Neural cell (in vitro differentiated cells): ENCODE data around the gene ADARB2. TPM values are rescaled to one million over a fixed set of nuclear protein-coding genes. Genes with fewer than 3 reads are reported as not detected.

Source experiments
- H2AFZ ChIP-seq: fragments of 200-600, 300-800 bp; sonication (generic), shearing (Covaris generic); 2 replicates; pipeline ENCODE4 v1.6.0; 2014; ENCODE audit warnings: low read depth, mild to moderate bottlenecking, antibody characterized with exemption, low read length, moderate library complexity
- H3F3A ChIP-seq: fragments of 200-600 bp; shearing (Covaris generic); 2 replicates; pipeline ENCODE4 v1.6.1; 2016; ENCODE audit warnings: mild to moderate bottlenecking, moderate library complexity, mixed read lengths, antibody characterized with exemption, low read length; ENCODE audit not compliant: insufficient read depth, poor library complexity, severe bottlenecking
- H3K27ac ChIP-seq: fragments of 200-600, 300-800 bp; sonication (generic), shearing (Covaris generic); 2 replicates; pipeline ENCODE4 v1.5.1; 2014; ENCODE audit warnings: mild to moderate bottlenecking, low read length, moderate library complexity
- H3K27me3 ChIP-seq: fragments of 300-800, 200-600 bp; sonication (generic), shearing (Covaris generic); 2 replicates; pipeline ENCODE4 v1.6.0; 2014; ENCODE audit warnings: mild to moderate bottlenecking, low read depth, low read length, moderate library complexity; ENCODE audit not compliant: insufficient read depth
- H3K36me3 ChIP-seq: fragments of 300-800, 200-600 bp; sonication (generic), shearing (Covaris generic); 2 replicates; pipeline ENCODE4 v1.5.1; 2014; ENCODE audit warnings: mild to moderate bottlenecking, antibody characterized with exemption, low read length, moderate library complexity; ENCODE audit not compliant: insufficient read depth
- H3K4me2 ChIP-seq: fragments of 300-800, 200-600 bp; sonication (generic), shearing (Covaris generic); 2 replicates; pipeline ENCODE4 v1.6.0; 2014; ENCODE audit warnings: mild to moderate bottlenecking, low read length
- H3K4me3 ChIP-seq: fragments of 300-800, 200-600 bp; sonication (generic), shearing (Covaris generic); 2 replicates; pipeline ENCODE4 v1.5.1; 2014; ENCODE audit warnings: mild to moderate bottlenecking, low read length, moderate library complexity
- H3K79me2 ChIP-seq: fragments of 200-600 bp; shearing (Covaris generic); replicated peaks from 2 replicates; pipeline ENCODE4 v1.6.0; 2014; ENCODE audit warnings: mild to moderate bottlenecking, low read length, moderate library complexity; ENCODE audit not compliant: insufficient read depth
- H3K9ac ChIP-seq: fragments of 300-800, 200-600 bp; sonication (generic), shearing (Covaris generic); 2 replicates; pipeline ENCODE4 v1.6.1; 2016; ENCODE audit warnings: mild to moderate bottlenecking, low read length, mixed read lengths
- H3K9me2 ChIP-seq: fragments of 200-600 bp; shearing (Covaris generic); 2 replicates; pipeline ENCODE4 v1.6.1; 2016; ENCODE audit warnings: mild to moderate bottlenecking, low read length, mixed read lengths; ENCODE audit not compliant: insufficient read depth
- H3K9me3 ChIP-seq: fragments of 200-600, 300-800 bp; sonication (generic), shearing (Covaris generic); 2 replicates; pipeline ENCODE4 v1.6.1; 2016; ENCODE audit warnings: mild to moderate bottlenecking, mixed run types, low read length, moderate library complexity, mixed read lengths
- H4K20me1 ChIP-seq: fragments of 200-600 bp; shearing (Covaris generic); 2 replicates; pipeline ENCODE4 v1.6.1; 2016; ENCODE audit warnings: mild to moderate bottlenecking, mixed run types; ENCODE audit not compliant: insufficient read depth
- CTCF ChIP-seq: fragments of 450-650 bp; IDR thresholded peaks from 2 replicates; pipeline ENCODE4 v1.5.1; 2014; ENCODE audit warnings: antibody characterized with exemption, mild to moderate bottlenecking, moderate library complexity; ENCODE audit not compliant: poor library complexity, severe bottlenecking
- EP300 ChIP-seq: fragments of 450-650 bp; conservative IDR thresholded peaks from 2 replicates; pipeline ENCODE4 v1.6.1; 2014; ENCODE audit warnings: antibody characterized with exemption, mild to moderate bottlenecking, moderate library complexity; ENCODE audit not compliant: poor library complexity, severe bottlenecking
- EZH2 ChIP-seq: fragments of 200-600, 300-800 bp; shearing (Covaris generic), sonication (generic); IDR thresholded peaks from 2 replicates; pipeline ENCODE4 v1.6.1; 2014; ENCODE audit warnings: antibody characterized with exemption, low read length, borderline replicate concordance, mild to moderate bottlenecking; ENCODE audit not compliant: insufficient read depth, poor library complexity, severe bottlenecking
- MXI1 ChIP-seq: fragments of 450-650 bp; conservative IDR thresholded peaks from 2 replicates; pipeline ENCODE4 v1.6.1; 2014; ENCODE audit warnings: antibody characterized with exemption, mild to moderate bottlenecking; ENCODE audit not compliant: poor library complexity, severe bottlenecking
- POLR2AphosphoS5 ChIP-seq: IDR thresholded peaks from 2 replicates; pipeline ENCODE4 v1.6.1; 2012
- RAD21 ChIP-seq: fragments of 450-650 bp; conservative IDR thresholded peaks from 2 replicates; pipeline ENCODE4 v1.6.1; 2014; ENCODE audit warnings: antibody characterized with exemption, mild to moderate bottlenecking, moderate library complexity
- REST ChIP-seq: IDR thresholded peaks from 2 replicates; pipeline ENCODE4 v1.6.1; 2012; ENCODE audit warnings: borderline replicate concordance
- SMC3 ChIP-seq: fragments of 450-650 bp; conservative IDR thresholded peaks from 2 replicates; pipeline ENCODE4 v1.6.1; 2014; ENCODE audit warnings: antibody characterized with exemption, mild to moderate bottlenecking, moderate library complexity; ENCODE audit not compliant: poor library complexity
- TAF1 ChIP-seq: IDR thresholded peaks from 2 replicates; pipeline ENCODE4 v1.6.1; 2012; ENCODE audit warnings: low read depth
- polyA plus RNA-seq: library from polyadenylated mRNA; depleted of rRNA; stranded (reverse); fragments of >200 nt; gene quantifications from 2 replicates; pipeline ENCODE4 v1.2.3, GENCODE V29; 2014

Gene ADARB2
- polyA plus RNA-seq, 1 donor from 2014 or later: 3.6 TPM

- H2AFZ ChIP-seq: no peak overlapping the region
- no peak overlapping the region for H3K9ac ChIP-seq
- no peaks in the 10 kb centered on the region for H4K20me1 ChIP-seq
- no peaks in the 10 kb centered on the region for H3K9me3 ChIP-seq
- H3K4me2 ChIP-seq: no peak overlapping the region
- no peaks in the 10 kb centered on the region for H3K9me2 ChIP-seq
- H3K27ac ChIP-seq: no peak overlapping the region
- H3F3A ChIP-seq: no peaks in the 10 kb centered on the region
- H3K79me2 ChIP-seq: no peaks in the 10 kb centered on the region
- no peaks in the 10 kb centered on the region for H3K36me3 ChIP-seq
- H3K4me3 ChIP-seq: no peak overlapping the region
- no peaks in the 10 kb centered on the region for H3K27me3 ChIP-seq
- no peak for TF ChIP-seq MXI1
- no peak for TF ChIP-seq EZH2
- TF ChIP-seq REST: no peak
- no peak for TF ChIP-seq RAD21
- TF ChIP-seq EP300: no peak
- no peak for TF ChIP-seq POLR2AphosphoS5
Observed at GRCh38 chr10:1376384-1376945, 360.9 kb downstream of the ADARB2 start.

GRCh38 chr10:1375346-1376170, 361.8 kb downstream of the ADARB2 start:
- no peaks in the 10 kb centered on the region for H3K36me3 ChIP-seq
- TF ChIP-seq SMC3 (no peak), POLR2AphosphoS5 (no peak), CTCF (no peak), REST (no peak), TAF1 (no peak), RAD21 (no peak), EZH2 (no peak), EP300 (no peak), MXI1 (no peak)
- no peak overlapping the region for H3K27ac ChIP-seq
- no peaks in the 10 kb centered on the region for H4K20me1 ChIP-seq
- no peak overlapping the region for H2AFZ ChIP-seq
- H3K4me2 ChIP-seq: no peak overlapping the region
- H3K9me2 ChIP-seq: no peaks in the 10 kb centered on the region
- H3K79me2 ChIP-seq: no peaks in the 10 kb centered on the region
- no peak overlapping the region for H3K9ac ChIP-seq
- H3K27me3 ChIP-seq: no peaks in the 10 kb centered on the region
- H3K4me3 ChIP-seq: no peak overlapping the region
- H3K9me3 ChIP-seq: no peaks in the 10 kb centered on the region
- H3F3A ChIP-seq: no peaks in the 10 kb centered on the region
